ENCODE measurements around the gene IL12A.

DNA sequence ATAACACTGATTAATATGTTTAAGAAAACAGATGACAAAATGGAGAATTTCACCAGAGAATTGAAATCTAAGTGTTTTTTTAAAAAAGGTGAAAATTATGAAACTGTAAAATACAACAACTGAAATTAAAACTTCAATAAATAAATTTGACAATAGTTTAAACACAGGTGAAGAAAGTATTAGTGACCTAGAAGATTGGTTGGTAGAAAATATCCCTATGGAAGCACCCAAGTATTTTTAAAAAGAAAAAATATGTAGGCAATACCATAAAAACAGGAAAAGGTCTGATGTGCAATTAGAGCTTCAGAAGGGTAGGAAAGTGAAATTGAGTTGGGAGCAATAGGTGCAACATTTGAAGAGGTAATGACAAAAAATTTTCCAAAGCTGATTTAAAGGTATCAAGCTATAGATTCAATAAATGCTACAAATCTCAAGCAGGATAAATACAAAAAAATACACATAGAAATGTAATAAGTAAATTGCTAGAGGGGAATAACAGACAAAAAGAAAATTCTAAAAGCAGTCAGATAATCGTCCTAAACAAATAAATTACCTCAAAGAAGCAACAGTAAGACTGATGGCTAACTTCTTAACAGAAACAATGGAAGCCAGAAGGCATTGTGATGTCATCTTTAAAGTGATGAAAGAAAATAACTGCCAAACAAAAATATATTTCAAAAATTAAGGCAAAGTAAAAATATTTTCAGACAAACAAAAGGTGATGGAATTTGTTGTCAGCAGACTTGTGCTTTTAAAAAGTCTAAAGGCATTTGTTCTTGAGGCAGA is 9.5 kb upstream of the IL12A start:
- TF ChIP-seq CTCF (optimal IDR thresholded peaks at IDR 0.05 in 1 of 3, IDR thresholded peaks at IDR 0.05 in 1 of 3, conservative IDR thresholded peaks at IDR 0.05 in 1 of 3; ENCODE audit: extremely low read depth in 1 of 3, insufficient read depth in 2 of 3, low read length in 3 of 3): no peak
- TF ChIP-seq EZH2 (IDR thresholded peaks at IDR 0.05; ENCODE audit: low read length): no peak
